Chondrocyte (in vitro differentiated cells): ENCODE data around the gene SUPT4H1. TPM values are rescaled to one million over a fixed set of nuclear protein-coding genes. Genes with fewer than 3 reads are reported as not detected.
A peak's percentile ranks its signal among the peaks of the same experiment; 100 is the strongest.

Source experiments
- DNase-seq: peaks from one replicate; pipeline ENCODE4 v3.0.0; 2021; ENCODE audit warnings: mixed read lengths, low spot score
- H3K27ac Mint-ChIP-seq: one replicate; pipeline ENCODE4 v1.8.0; 2021; ENCODE audit warnings: mild to moderate bottlenecking, moderate library complexity, mixed read lengths; ENCODE audit not compliant: unreplicated experiment
- H3K27me3 Mint-ChIP-seq: 2 replicates; pipeline ENCODE4 v1.8.0; 2021; ENCODE audit warnings: low read depth, mixed read lengths
- H3K36me3 Mint-ChIP-seq: 2 replicates; pipeline ENCODE4 v1.8.0; 2021; ENCODE audit warnings: low read depth, mixed read lengths
- H3K4me1 Mint-ChIP-seq: 2 replicates; pipeline ENCODE4 v1.8.0; 2021; ENCODE audit warnings: low read depth, mild to moderate bottlenecking, mixed read lengths
- H3K4me3 Mint-ChIP-seq: one replicate; pipeline ENCODE4 v1.8.0; 2021; ENCODE audit warnings: mild to moderate bottlenecking, moderate library complexity, mixed read lengths; ENCODE audit not compliant: unreplicated experiment
- H3K9me3 Mint-ChIP-seq: 2 replicates; pipeline ENCODE4 v1.8.0; 2021; ENCODE audit warnings: low read depth, mixed read lengths
- CTCF ChIP-seq: fragments of 200-600 bp; sonication (generic); IDR thresholded peaks from 2 replicates; pipeline ENCODE4 v1.5.0; 2021; ENCODE audit warnings: antibody characterized with exemption, mild to moderate bottlenecking, moderate library complexity
- total RNA-seq: library from RNA; stranded (reverse); gene quantifications from 3 replicates; pipeline ENCODE4 v1.2.1, GENCODE V29; 2021

Gene SUPT4H1
- total RNA-seq, 1 donor from 2014 or later: 57.4 TPM

GRCh38 chr17:58356231-58356630, 4.2 kb upstream of the SUPT4H1 start:
- H3K36me3 Mint-ChIP-seq: peaks cover 5% of the 10 kb centered on the region
- no peak for DNase-seq
- H3K4me1 Mint-ChIP-seq: peaks cover 17% of the 10 kb centered on the region
- no peak for TF ChIP-seq CTCF
- no peaks in the 10 kb centered on the region for H3K27me3 Mint-ChIP-seq
- H3K9me3 Mint-ChIP-seq: no peaks in the 10 kb centered on the region
- no peak overlapping the region for H3K4me3 Mint-ChIP-seq
- no peak overlapping the region for H3K27ac Mint-ChIP-seq

- no peak overlapping the region for H3K4me3 Mint-ChIP-seq
- no peaks in the 10 kb centered on the region for H3K27me3 Mint-ChIP-seq
- peaks cover 23% of the 10 kb centered on the region for H3K4me1 Mint-ChIP-seq
- H3K27ac Mint-ChIP-seq: no peak overlapping the region
- DNase-seq: no peak
- H3K36me3 Mint-ChIP-seq: peaks cover 6% of the 10 kb centered on the region
- H3K9me3 Mint-ChIP-seq: no peaks in the 10 kb centered on the region
- TF ChIP-seq CTCF: no peak
Measured at GRCh38 chr17:58354541-58355216, 2.7 kb upstream of the SUPT4H1 start.

- no peak for DNase-seq
- peaks cover 16% of the 10 kb centered on the region for H3K36me3 Mint-ChIP-seq
- H3K4me3 Mint-ChIP-seq: peak overlapping the region; percentile 100
- peak overlapping the region; percentile 93 for H3K27ac Mint-ChIP-seq
- H3K4me1 Mint-ChIP-seq: peaks cover 26% of the 10 kb centered on the region
- no peaks in the 10 kb centered on the region for H3K9me3 Mint-ChIP-seq
- no peak for TF ChIP-seq CTCF
- no peaks in the 10 kb centered on the region for H3K27me3 Mint-ChIP-seq
Measured at GRCh38 chr17:58353389-58353825, 1.4 kb upstream of the SUPT4H1 start.

GRCh38 chr17:58352596-58353388, 791 bp upstream of the SUPT4H1 start:
- H3K9me3 Mint-ChIP-seq: no peaks in the 10 kb centered on the region
- peaks cover 26% of the 10 kb centered on the region for H3K4me1 Mint-ChIP-seq
- DNase-seq: no peak
- peak; percentile 20 for TF ChIP-seq CTCF
- H3K27ac Mint-ChIP-seq: peak overlapping the region; percentile 93
- H3K27me3 Mint-ChIP-seq: no peaks in the 10 kb centered on the region
- H3K36me3 Mint-ChIP-seq: peaks cover 19% of the 10 kb centered on the region
- H3K4me3 Mint-ChIP-seq: peak overlapping the region; percentile 100

GRCh38 chr17:58351182-58351581, 819 bp downstream of the SUPT4H1 start:
- H3K27me3 Mint-ChIP-seq: no peaks in the 10 kb centered on the region
- H3K4me1 Mint-ChIP-seq: peaks cover 26% of the 10 kb centered on the region
- peak overlapping the region; percentile 100 for H3K4me3 Mint-ChIP-seq
- no peak overlapping the region for H3K27ac Mint-ChIP-seq
- TF ChIP-seq CTCF: no peak
- no peaks in the 10 kb centered on the region for H3K9me3 Mint-ChIP-seq
- no peak for DNase-seq
- peaks cover 31% of the 10 kb centered on the region for H3K36me3 Mint-ChIP-seq
